B cell (primary cell): ENCODE results near the gene XIAP. TPM values are rescaled to one million over a fixed set of nuclear protein-coding genes. Genes with fewer than 3 reads are reported as not detected.

Experiments used
- ATAC-seq: fragments of 200-7000 bp; cut with Tn5 transposase; one replicate; pipeline ENCODE4 v1.10.0; 2021; ENCODE audit warnings: low read depth, mild to moderate bottlenecking, moderate number of reproducible peaks, moderate library complexity
- CTCF ChIA-PET: fragments of 350-600 bp; sonication (Branson Sonifier 250); formaldehyde crosslinking; loops from one replicate; lab custom pipeline; 2021; ENCODE audit warnings: antibody characterized with exemption, inconsistent platforms; lab: Charles Lee
- POLR2A ChIA-PET: fragments of 350-600 bp; sonication (Branson Sonifier 250); formaldehyde crosslinking; loops from one replicate; lab custom pipeline; 2021; ENCODE audit warnings: antibody characterized with exemption; lab: Charles Lee
- DNase-seq: peaks from one replicate; pipeline ENCODE4 v3.0.0; 2013
- H2AFZ ChIP-seq: 2 replicates; pipeline ENCODE4 v1.6.1; 2012; ENCODE audit warnings: mild to moderate bottlenecking, low read depth, low read length; ENCODE audit not compliant: insufficient read depth, poor library complexity, severe bottlenecking
- H3K27ac ChIP-seq, 2 donors: 1 replicate in 1 of 2; 2 replicates in 1 of 2; pipeline ENCODE4 v1.5.1; 2012 to 2013; ENCODE audit warnings: low read length in 2 of 2, mild to moderate bottlenecking in 2 of 2, moderate library complexity in 1 of 2
- H3K27me3 ChIP-seq, 4 experiments: fragments of 200-600 bp in 1 of 4; sonication (generic) in 1 of 4; replicated peaks in 1 of 4; 1 replicate in 2 of 4; 2 replicates in 2 of 4; pipeline versions ENCODE4 v1.6.1 to v1.7.0; 2013 to 2016; ENCODE audit warnings: low read length in 3 of 4, mild to moderate bottlenecking in 2 of 4, mixed read lengths in 1 of 4, moderate library complexity in 1 of 4; ENCODE audit not compliant: insufficient read depth in 4 of 4, control insufficient read depth in 3 of 4; ENCODE audit errors: control extremely low read depth in 1 of 4
- H3K36me3 ChIP-seq, 2 experiments: replicated peaks in 1 of 2; 1 replicate in 1 of 2; 2 replicates in 1 of 2; pipeline versions ENCODE4 v1.6.1 to v1.7.1; 2013; ENCODE audit warnings: low read length in 1 of 2; ENCODE audit not compliant: insufficient read depth in 2 of 2, control insufficient read depth in 1 of 2; ENCODE audit errors: control extremely low read depth in 1 of 2, extremely low read depth in 1 of 2
- H3K4me1 ChIP-seq, 2 donors: fragments of 200-600 bp in 1 of 2; sonication (generic) in 1 of 2; 1 replicate in 1 of 2; 2 replicates in 1 of 2; pipeline versions ENCODE4 v1.5.1 to v1.6.1; 2013 to 2017; ENCODE audit warnings: low read length in 2 of 2; ENCODE audit not compliant: control insufficient read depth in 2 of 2, insufficient read depth in 2 of 2
- H3K4me2 ChIP-seq: replicated peaks from 2 replicates; pipeline ENCODE3; 2012; ENCODE audit warnings: mild to moderate bottlenecking, low read depth, low read length; ENCODE audit not compliant: poor library complexity, severe bottlenecking
- H3K4me3 ChIP-seq, 5 experiments: fragments of 200-600 bp in 1 of 5; sonication (generic) in 1 of 5; 1 replicate in 3 of 5; 2 replicates in 2 of 5; pipeline versions ENCODE4 v1.5.1 to v1.7.0; 2011 to 2016; ENCODE audit warnings: low read length in 4 of 5, mild to moderate bottlenecking in 4 of 5, low read depth in 2 of 5, control low read depth in 1 of 5, moderate library complexity in 1 of 5; ENCODE audit not compliant: insufficient read depth in 1 of 5; ENCODE audit errors: control extremely low read depth in 1 of 5, extremely low read depth in 1 of 5
- H3K79me2 ChIP-seq: fragments of 200-600 bp; sonication (generic); one replicate; pipeline ENCODE4 v1.6.0; 2016; ENCODE audit warnings: low read length; ENCODE audit not compliant: control insufficient read depth, insufficient read depth
- H3K9ac ChIP-seq: fragments of 200-600 bp; sonication (generic); 2 replicates; pipeline ENCODE4 v1.6.1; 2017; ENCODE audit warnings: mild to moderate bottlenecking, low read length, moderate library complexity
- H3K9me3 ChIP-seq, 3 donors: one replicate each; pipeline versions ENCODE4 v1.6.1 to v1.7.1; 2013; ENCODE audit warnings: low read length in 2 of 3; ENCODE audit not compliant: control insufficient read depth in 2 of 3, insufficient read depth in 1 of 3; ENCODE audit errors: control extremely low read depth in 1 of 3
- H4K20me1 ChIP-seq: 2 replicates; pipeline ENCODE4 v1.6.0; 2012; ENCODE audit warnings: mild to moderate bottlenecking, low read length; ENCODE audit not compliant: insufficient read depth, control insufficient read depth, poor library complexity, severe bottlenecking
- H3K27ac Mint-ChIP-seq: one replicate; pipeline ENCODE4 v1.8.0; 2021; ENCODE audit warnings: mixed read lengths
- H3K27me3 Mint-ChIP-seq: one replicate; pipeline ENCODE4 v1.8.0; 2021; ENCODE audit warnings: mixed read lengths
- H3K4me1 Mint-ChIP-seq: one replicate; pipeline ENCODE4 v1.8.0; 2021; ENCODE audit warnings: mixed read lengths
- H3K4me3 Mint-ChIP-seq: one replicate; pipeline ENCODE4 v1.8.0; 2021; ENCODE audit warnings: mixed read lengths
- H3K9me3 Mint-ChIP-seq: one replicate; pipeline ENCODE4 v1.8.0; 2022; ENCODE audit warnings: mixed read lengths; ENCODE audit not compliant: insufficient read depth
- EZH2 ChIP-seq: IDR thresholded peaks from 2 replicates; pipeline ENCODE4 v1.6.1; 2012; ENCODE audit warnings: borderline replicate concordance, low read depth, mild to moderate bottlenecking, moderate library complexity, low read length; ENCODE audit not compliant: insufficient read depth, poor library complexity, severe bottlenecking
- WGBS: methylation state at CpG from one replicate; pipeline ENCODE4 v1.1.5; 2013; ENCODE audit warnings: missing lambda C conversion rate; ENCODE audit not compliant: insufficient coverage; 5-methylcytosine and 5-hydroxymethylcytosine counted together
- intact Hi-C: fragments of 100-400 bp; cut with micrococcal nuclease; formaldehyde crosslinking; loops from one replicate; pipeline ENCODE4 v1.10.0; 2022
- polyA plus RNA-seq: library from polyadenylated mRNA; depleted of rRNA; stranded (reverse); fragments of >200 nt; gene quantifications from 2 replicates; pipeline ENCODE4 v1.2.3, GENCODE V29; 2012
- total RNA-seq, 2 donors: library from RNA; stranded (reverse); fragments of 120-200 nt in 1 of 2; gene quantifications; 1 replicate in 1 of 2; 2 replicates in 1 of 2; pipeline versions ENCODE4 v1.2.3 to v1.2.4, GENCODE V29; 2013 to 2022
- TF ChIP-seq, protein P1 (sequence below): fragments of 200-600 bp; IDR thresholded peaks from one replicate; pipeline ENCODE4 v1.8.0; 2022; ENCODE audit warnings: antibody characterized with exemption, mild to moderate bottlenecking

Gene XIAP
- total and polyA plus RNA-seq, 2 donors (not counting 1 experiment from before 2014, with no cell fraction given) = 9.2 to 36.2 TPM

DNA sequence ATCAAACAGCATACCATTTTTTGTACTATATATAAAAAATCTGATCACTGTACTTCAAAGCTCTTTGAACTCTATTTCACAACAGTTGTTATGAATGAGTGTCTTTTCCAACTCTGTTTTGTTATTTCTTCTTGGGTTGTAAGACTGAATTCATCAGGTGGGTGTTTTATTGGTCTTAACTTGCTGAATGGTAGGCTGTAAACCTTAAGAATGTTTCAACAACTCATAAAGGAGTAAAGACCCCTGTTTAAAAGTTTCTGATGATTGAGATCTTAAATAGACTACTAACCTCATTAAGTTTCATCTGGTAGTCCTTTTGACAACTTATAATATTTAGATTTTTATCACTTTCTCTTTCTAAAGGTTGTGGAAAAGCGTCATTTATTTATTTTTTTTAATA lies 83.2 kb downstream of the XIAP start:
- TF ChIP-seq EZH2 = no peak
- TF ChIP-seq, protein P1, sequence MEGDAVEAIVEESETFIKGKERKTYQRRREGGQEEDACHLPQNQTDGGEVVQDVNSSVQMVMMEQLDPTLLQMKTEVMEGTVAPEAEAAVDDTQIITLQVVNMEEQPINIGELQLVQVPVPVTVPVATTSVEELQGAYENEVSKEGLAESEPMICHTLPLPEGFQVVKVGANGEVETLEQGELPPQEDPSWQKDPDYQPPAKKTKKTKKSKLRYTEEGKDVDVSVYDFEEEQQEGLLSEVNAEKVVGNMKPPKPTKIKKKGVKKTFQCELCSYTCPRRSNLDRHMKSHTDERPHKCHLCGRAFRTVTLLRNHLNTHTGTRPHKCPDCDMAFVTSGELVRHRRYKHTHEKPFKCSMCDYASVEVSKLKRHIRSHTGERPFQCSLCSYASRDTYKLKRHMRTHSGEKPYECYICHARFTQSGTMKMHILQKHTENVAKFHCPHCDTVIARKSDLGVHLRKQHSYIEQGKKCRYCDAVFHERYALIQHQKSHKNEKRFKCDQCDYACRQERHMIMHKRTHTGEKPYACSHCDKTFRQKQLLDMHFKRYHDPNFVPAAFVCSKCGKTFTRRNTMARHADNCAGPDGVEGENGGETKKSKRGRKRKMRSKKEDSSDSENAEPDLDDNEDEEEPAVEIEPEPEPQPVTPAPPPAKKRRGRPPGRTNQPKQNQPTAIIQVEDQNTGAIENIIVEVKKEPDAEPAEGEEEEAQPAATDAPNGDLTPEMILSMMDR = no peak
- no CpG with 5 or more reads among the region's 1 CpG for WGBS
- Mint-ChIP-seq H3K4me3 (no peak overlapping the region), H3K9me3 (no peaks in the 10 kb centered on the region), H3K4me1 (no peaks in the 10 kb centered on the region), H3K27me3 (no peaks in the 10 kb centered on the region), H3K27ac (no peak overlapping the region)
- no peak overlapping the region for H3K4me2 ChIP-seq
- no peak overlapping the region for H3K4me3 ChIP-seq
- intact Hi-C loops = no loop called here
- DNase-seq = no peak
- no peak overlapping the region for H3K9ac ChIP-seq
- ATAC-seq = no peak
- no peaks in the 10 kb centered on the region for H4K20me1 ChIP-seq
- POLR2A ChIA-PET = no interaction called here
- no peaks in the 10 kb centered on the region for H3K9me3 ChIP-seq
- H3K27me3 ChIP-seq = no peaks in the 10 kb centered on the region
- H2AFZ ChIP-seq = no peak overlapping the region
- H3K4me1 ChIP-seq = no peaks in the 10 kb centered on the region
- H3K36me3 ChIP-seq = no peaks in the 10 kb centered on the region
- CTCF ChIA-PET = no interaction called here
- H3K27ac ChIP-seq = no peak overlapping the region
- H3K79me2 ChIP-seq = no peaks in the 10 kb centered on the region

DNA sequence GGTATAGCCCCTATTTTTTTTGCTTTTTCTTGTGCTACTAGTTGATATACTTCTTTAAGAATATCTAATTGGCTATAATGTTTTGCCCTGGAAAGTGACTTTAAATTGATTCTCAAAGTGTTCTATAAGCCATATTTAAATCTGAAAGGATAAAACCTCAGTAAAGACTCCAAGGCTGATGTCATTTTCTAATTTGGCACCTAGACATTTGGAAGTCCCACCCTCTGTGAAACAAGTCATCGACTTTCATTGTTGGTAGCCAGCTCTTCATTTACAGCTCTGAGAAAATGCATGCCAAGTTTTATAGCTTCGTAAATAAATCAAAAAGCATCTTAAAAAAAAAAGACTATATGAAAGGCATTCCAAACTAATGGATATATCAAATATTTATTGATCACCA lies 83.6 kb downstream of the XIAP start:
- DNase-seq (no peak), ATAC-seq (no peak)
- no peak overlapping the region for H3K9ac ChIP-seq
- H3K4me2 ChIP-seq = no peak overlapping the region
- WGBS = no CpG with 5 or more reads among the region's 2 CpGs
- H3K27ac Mint-ChIP-seq = no peak overlapping the region
- H3K36me3 ChIP-seq = no peaks in the 10 kb centered on the region
- no peak overlapping the region for H3K4me3 Mint-ChIP-seq
- no peaks in the 10 kb centered on the region for H3K27me3 ChIP-seq
- ChIA-PET POLR2A (no interaction called here), CTCF (no interaction called here)
- no peaks in the 10 kb centered on the region for H3K4me1 ChIP-seq
- H3K9me3 Mint-ChIP-seq = no peaks in the 10 kb centered on the region
- no peaks in the 10 kb centered on the region for H4K20me1 ChIP-seq
- no peak overlapping the region for H3K27ac ChIP-seq
- no peaks in the 10 kb centered on the region for H3K79me2 ChIP-seq
- TF ChIP-seq, protein P1 = no peak
- no peak for TF ChIP-seq EZH2
- no peaks in the 10 kb centered on the region for H3K27me3 Mint-ChIP-seq
- intact Hi-C loops = no loop called here
- no peaks in the 10 kb centered on the region for H3K4me1 Mint-ChIP-seq
- no peak overlapping the region for H3K4me3 ChIP-seq
- no peak overlapping the region for H2AFZ ChIP-seq
- H3K9me3 ChIP-seq = no peaks in the 10 kb centered on the region
